Keratinocyte (primary cell): Measurements from ENCODE around the gene KRCC1. TPM values are rescaled to one million over a fixed set of nuclear protein-coding genes. Genes with fewer than 3 reads are reported as not detected.
A peak's percentile ranks its signal among the peaks of the same experiment; 100 is the strongest.

ENCODE experiments used
- DNase-seq: peaks from one replicate; pipeline ENCODE4 v3.0.0-alpha.2; 2011; ENCODE audit warnings: low read depth, missing footprints, low spot score
- FAIRE-seq: peaks from 2 replicates; lab custom pipeline; 2011; peaks lifted over from hg19 to GRCh38; lab: Jason Lieb, UNC
- H2AFZ ChIP-seq: 2 replicates; pipeline ENCODE4 v1.6.0; 2012; ENCODE audit warnings: low read length, control low read depth, inconsistent platforms; ENCODE audit not compliant: control insufficient read depth
- H3K27ac ChIP-seq: 2 replicates; pipeline ENCODE4 v1.5.1; 2011; ENCODE audit warnings: low read length; ENCODE audit not compliant: control insufficient read depth, insufficient read depth
- H3K27me3 ChIP-seq: 3 replicates; pipeline ENCODE4 v1.6.0; 2011; ENCODE audit warnings: low read length; ENCODE audit not compliant: control insufficient read depth, insufficient read depth; ENCODE audit errors: extremely low read depth
- H3K36me3 ChIP-seq, 2 experiments: 2 replicates in 1 of 2; 3 replicates in 1 of 2; pipeline ENCODE4 v1.5.1; 2011; ENCODE audit warnings: low read length in 2 of 2, mild to moderate bottlenecking in 1 of 2; ENCODE audit not compliant: control insufficient read depth in 2 of 2, insufficient read depth in 2 of 2; ENCODE audit errors: extremely low read depth in 1 of 2
- H3K4me1 ChIP-seq: 3 replicates; pipeline ENCODE4 v1.5.1; 2011; ENCODE audit warnings: low read length; ENCODE audit not compliant: control insufficient read depth, insufficient read depth; ENCODE audit errors: extremely low read depth
- H3K4me2 ChIP-seq: 3 replicates; pipeline ENCODE4 v1.6.0; 2011; ENCODE audit warnings: low read depth, low read length; ENCODE audit not compliant: control insufficient read depth, insufficient read depth; ENCODE audit errors: extremely low read depth
- H3K4me3 ChIP-seq, 3 experiments: fragments of 200-600 bp in 1 of 3; sonication (generic) in 1 of 3; 2 replicates in 2 of 3; 3 replicates in 1 of 3; pipeline ENCODE4 v1.5.1; 2011 to 2016; ENCODE audit warnings: low read length in 3 of 3, mild to moderate bottlenecking in 3 of 3, control low read depth in 2 of 3, inconsistent platforms in 1 of 3, low read depth in 1 of 3, mixed read lengths in 1 of 3, mixed run types in 1 of 3, moderate library complexity in 1 of 3; ENCODE audit not compliant: control insufficient read depth in 2 of 3, insufficient read depth in 2 of 3; ENCODE audit errors: extremely low read depth in 1 of 3
- H3K79me2 ChIP-seq: 2 replicates; pipeline ENCODE4 v1.6.0; 2012; ENCODE audit warnings: low read length; ENCODE audit not compliant: control insufficient read depth, insufficient read depth
- H3K9ac ChIP-seq: 3 replicates; pipeline ENCODE4 v1.6.0; 2011; ENCODE audit warnings: low read length; ENCODE audit not compliant: control insufficient read depth, insufficient read depth; ENCODE audit errors: extremely low read depth
- H3K9me1 ChIP-seq: 3 replicates; pipeline ENCODE4 v1.6.0; 2011; ENCODE audit warnings: low read length; ENCODE audit not compliant: control insufficient read depth, insufficient read depth; ENCODE audit errors: extremely low read depth
- H3K9me3 ChIP-seq: 2 replicates; pipeline ENCODE4 v1.5.1; 2012; ENCODE audit warnings: low read depth, low read length; ENCODE audit not compliant: control insufficient read depth
- H4K20me1 ChIP-seq: 3 replicates; pipeline ENCODE4 v1.6.0; 2011; ENCODE audit warnings: low read length; ENCODE audit not compliant: control insufficient read depth, insufficient read depth; ENCODE audit errors: extremely low read depth
- CTCF ChIP-seq, 3 experiments: IDR thresholded peaks in 1 of 3; conservative IDR thresholded peaks in 1 of 3; optimal IDR thresholded peaks in 1 of 3; 2 replicates in 2 of 3; 3 replicates in 1 of 3; pipeline versions ENCODE3 to v1.5.1; 2011; ENCODE audit warnings: low read length in 3 of 3, mild to moderate bottlenecking in 3 of 3, moderate library complexity in 2 of 3, control low read depth in 1 of 3, inconsistent platforms in 1 of 3; ENCODE audit not compliant: insufficient read depth in 2 of 3; ENCODE audit errors: extremely low read depth in 1 of 3
- EZH2 ChIP-seq: IDR thresholded peaks from one replicate; pipeline ENCODE4 v1.6.1; 2012; ENCODE audit warnings: inconsistent platforms, mild to moderate bottlenecking, low read length, moderate library complexity
- dilution Hi-C: fragments of 300-500 bp; cut with MboI; formaldehyde crosslinking; loops from one replicate; pipeline ENCODE4 v1.7.0; 2020; ENCODE audit warnings: low sequenced_read_pairs; ENCODE audit not compliant: extremely low pct_ligation_motif_present
- polyA plus RNA-seq, 5 experiments: library from polyadenylated mRNA; depleted of rRNA in 3 of 5; stranded (reverse) in 3 of 5; stranded (forward) in 1 of 5; unstranded in 1 of 5; fragments of >200 nt; gene quantifications; 1 replicate in 1 of 5; 2 replicates in 3 of 5; 3 replicates in 1 of 5; pipeline versions ENCODE4 v1.2.1 to v1.2.3, GENCODE V29; 2011 to 2012; ENCODE audit warnings: missing spikeins in 2 of 5, low read depth in 1 of 5, low replicate concordance in 1 of 5

KRCC1 gene
- polyA plus RNA-seq, 1 donor (not counting 4 experiments of a cell fraction or from before 2014, with no cell fraction given) = 21.1 TPM

GRCh38 chr2:88099798-88100488, 44.4 kb upstream of the KRCC1 start:
- Histone ChIP-seq H3K4me1 (peaks cover 3% of the 10 kb centered on the region), H3K4me3 (no peak overlapping the region), H3K36me3 (no peaks in the 10 kb centered on the region), H3K79me2 (no peaks in the 10 kb centered on the region), H3K4me2 (no peak overlapping the region), H3K9me1 (no peaks in the 10 kb centered on the region), H3K27ac (no peak overlapping the region), H3K9me3 (no peaks in the 10 kb centered on the region), H2AFZ (no peak overlapping the region), H3K9ac (no peak overlapping the region), H4K20me1 (no peaks in the 10 kb centered on the region), H3K27me3 (no peaks in the 10 kb centered on the region)
- DNase-seq (peak; percentile 1), FAIRE-seq (no peak)
- dilution Hi-C loops = no loop called here
- TF ChIP-seq EZH2 (no peak), CTCF (optimal IDR thresholded peaks at IDR 0.05 in 1 of 3, IDR thresholded peaks at IDR 0.05 in 1 of 3, conservative IDR thresholded peaks at IDR 0.05 in 1 of 3; ENCODE audit: extremely low read depth in 1 of 3, insufficient read depth in 2 of 3, low read length in 3 of 3) (no peak)

GRCh38 chr2:88098558-88098900, 42.9 kb upstream of the KRCC1 start:
- Histone ChIP-seq H3K79me2 (no peaks in the 10 kb centered on the region), H3K27me3 (no peaks in the 10 kb centered on the region), H3K9me1 (no peaks in the 10 kb centered on the region), H3K9me3 (no peaks in the 10 kb centered on the region), H3K4me3 (no peak overlapping the region), H4K20me1 (no peaks in the 10 kb centered on the region), H3K4me1 (peaks cover 3% of the 10 kb centered on the region), H3K36me3 (no peaks in the 10 kb centered on the region), H3K4me2 (no peak overlapping the region), H3K9ac (no peak overlapping the region), H2AFZ (no peak overlapping the region), H3K27ac (no peak overlapping the region)
- TF ChIP-seq EZH2 (no peak), CTCF (optimal IDR thresholded peaks at IDR 0.05 in 1 of 3, IDR thresholded peaks at IDR 0.05 in 1 of 3, conservative IDR thresholded peaks at IDR 0.05 in 1 of 3; ENCODE audit: extremely low read depth in 1 of 3, insufficient read depth in 2 of 3, low read length in 3 of 3) (no peak)
- DNase-seq (no peak), FAIRE-seq (no peak)
- dilution Hi-C loops = no loop called here
